Bronchial epithelial cell (primary cell): ENCODE data around the gene ZNF280B. TPM values are rescaled to one million over a fixed set of nuclear protein-coding genes. Genes with fewer than 3 reads are reported as not detected.

Experiments
- DNase-seq: peaks from one replicate; pipeline ENCODE4 v3.0.0-alpha.2; 2010; ENCODE audit warnings: low read depth
- FAIRE-seq: peaks from 2 replicates; lab custom pipeline; 2011; peaks lifted over from hg19 to GRCh38; lab: Jason Lieb, UNC
- H3K27me3 ChIP-seq: 2 replicates; pipeline ENCODE4 v1.5.1; 2011; ENCODE audit warnings: low read length; ENCODE audit not compliant: control insufficient read depth, insufficient read depth
- H3K36me3 ChIP-seq: 2 replicates; pipeline ENCODE4 v1.5.1; 2011; ENCODE audit warnings: low read length; ENCODE audit not compliant: control insufficient read depth, insufficient read depth
- H3K4me3 ChIP-seq: 2 replicates; pipeline ENCODE4 v1.5.1; 2011; ENCODE audit warnings: mild to moderate bottlenecking, low read depth, low read length, control low read depth
- total RNA-seq: library from RNA; depleted of rRNA; stranded (reverse); fragments of >200 nt; gene quantifications from 2 replicates; pipeline ENCODE4 v1.2.1, GENCODE V29; 2014
- TF ChIP-seq, protein P1 (sequence below): IDR thresholded peaks from 2 replicates; pipeline ENCODE4 v1.5.1; 2011; ENCODE audit warnings: mild to moderate bottlenecking, moderate library complexity, low read length, control low read depth, inconsistent platforms; ENCODE audit not compliant: insufficient read depth, severe bottlenecking

Gene ZNF280B
- total RNA-seq, 1 donor from 2014 or later, result 0.26 TPM

DNA sequence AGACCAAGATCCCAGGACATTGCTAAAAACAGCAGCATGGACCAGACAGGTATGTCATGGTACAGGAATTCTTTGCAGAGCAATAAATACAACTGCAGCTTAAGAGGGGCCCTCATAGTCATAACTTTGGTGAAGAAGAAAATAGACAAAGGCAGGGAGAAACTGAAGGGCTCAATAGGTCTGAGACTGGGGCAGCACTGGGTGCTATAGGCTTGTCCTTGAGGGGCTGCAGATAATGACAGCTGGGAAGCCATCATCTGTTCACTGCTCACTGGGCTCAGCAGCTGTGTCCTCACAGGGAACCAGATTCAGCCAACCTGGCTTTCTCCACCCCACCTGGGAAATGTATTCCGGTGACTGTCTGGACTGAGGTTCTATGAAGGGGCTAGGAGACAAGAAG is 68.4 kb downstream of the ZNF280B start:
- no peak for FAIRE-seq
- H3K36me3 ChIP-seq, result no peaks in the 10 kb centered on the region

More for the DNA sequence above, 68.4 kb downstream of the ZNF280B start:
- Histone ChIP-seq H3K4me3 (no peak overlapping the region), H3K27me3 (no peaks in the 10 kb centered on the region)
- TF ChIP-seq, protein P1, sequence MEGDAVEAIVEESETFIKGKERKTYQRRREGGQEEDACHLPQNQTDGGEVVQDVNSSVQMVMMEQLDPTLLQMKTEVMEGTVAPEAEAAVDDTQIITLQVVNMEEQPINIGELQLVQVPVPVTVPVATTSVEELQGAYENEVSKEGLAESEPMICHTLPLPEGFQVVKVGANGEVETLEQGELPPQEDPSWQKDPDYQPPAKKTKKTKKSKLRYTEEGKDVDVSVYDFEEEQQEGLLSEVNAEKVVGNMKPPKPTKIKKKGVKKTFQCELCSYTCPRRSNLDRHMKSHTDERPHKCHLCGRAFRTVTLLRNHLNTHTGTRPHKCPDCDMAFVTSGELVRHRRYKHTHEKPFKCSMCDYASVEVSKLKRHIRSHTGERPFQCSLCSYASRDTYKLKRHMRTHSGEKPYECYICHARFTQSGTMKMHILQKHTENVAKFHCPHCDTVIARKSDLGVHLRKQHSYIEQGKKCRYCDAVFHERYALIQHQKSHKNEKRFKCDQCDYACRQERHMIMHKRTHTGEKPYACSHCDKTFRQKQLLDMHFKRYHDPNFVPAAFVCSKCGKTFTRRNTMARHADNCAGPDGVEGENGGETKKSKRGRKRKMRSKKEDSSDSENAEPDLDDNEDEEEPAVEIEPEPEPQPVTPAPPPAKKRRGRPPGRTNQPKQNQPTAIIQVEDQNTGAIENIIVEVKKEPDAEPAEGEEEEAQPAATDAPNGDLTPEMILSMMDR, result no peak
- DNase-seq, result no peak

Other genes starting within 250 kb of the ZNF280B start
- gene ZNF280A, start 11.5 kb upstream of the ZNF280B start, total RNA-seq, result not detected in 2 replicates
- gene PRAME, start 50.5 kb upstream of the ZNF280B start, total RNA-seq, result not detected in 2 replicates
- not detected in 2 replicates for gene GGTLC2, start 135.9 kb upstream of the ZNF280B start, total RNA-seq